H9 (cell line): ENCODE results near the gene ARHGAP26. TPM values are rescaled to one million over a fixed set of nuclear protein-coding genes. Genes with fewer than 3 reads are reported as not detected.

Experiments
- DNase-seq: peaks from one replicate; pipeline ENCODE4 v3.0.0-alpha.2; 2017
- H2AFZ ChIP-seq: one replicate; pipeline ENCODE4 v1.6.1; 2013; ENCODE audit warnings: mild to moderate bottlenecking, low read length, control low read depth, moderate library complexity
- H2AK5ac ChIP-seq: 2 replicates; pipeline ENCODE4 v1.6.1; 2013; ENCODE audit warnings: low read length, control low read depth, mixed read lengths; ENCODE audit not compliant: insufficient read length
- H2BK120ac ChIP-seq: one replicate; pipeline ENCODE4 v1.6.1; 2013; ENCODE audit warnings: low read depth, mild to moderate bottlenecking, low read length, control low read depth, inconsistent platforms; ENCODE audit not compliant: poor library complexity, severe bottlenecking
- H2BK12ac ChIP-seq: 2 replicates; pipeline ENCODE4 v1.6.1; 2013; ENCODE audit warnings: low read length, control low read depth, mixed read lengths, low read depth; ENCODE audit not compliant: insufficient read length
- H2BK15ac ChIP-seq: 2 replicates; pipeline ENCODE4 v1.6.1; 2013; ENCODE audit warnings: low read depth, low read length, control low read depth
- H2BK20ac ChIP-seq: one replicate; pipeline ENCODE4 v1.6.1; 2013; ENCODE audit warnings: low read depth, mild to moderate bottlenecking, low read length, control low read depth, inconsistent platforms; ENCODE audit not compliant: poor library complexity, severe bottlenecking
- H2BK5ac ChIP-seq: 2 replicates; pipeline ENCODE4 v1.6.1; 2013; ENCODE audit warnings: low read length, control low read depth, mixed read lengths; ENCODE audit not compliant: insufficient read length
- H3K14ac ChIP-seq: 2 replicates; pipeline ENCODE4 v1.6.1; 2013; ENCODE audit warnings: low read length, control low read depth; ENCODE audit not compliant: insufficient read depth
- H3K18ac ChIP-seq: 2 replicates; pipeline ENCODE4 v1.6.1; 2013; ENCODE audit warnings: low read depth, mild to moderate bottlenecking, mixed read lengths, low read length, control low read depth; ENCODE audit not compliant: insufficient read length
- H3K23ac ChIP-seq: 2 replicates; pipeline ENCODE4 v1.6.1; 2013; ENCODE audit warnings: low read length, control low read depth, mixed read lengths, low read depth; ENCODE audit not compliant: insufficient read length
- H3K23me2 ChIP-seq: 2 replicates; pipeline ENCODE4 v1.6.1; 2013; ENCODE audit warnings: low read depth, mild to moderate bottlenecking, mixed read lengths, low read length, control low read depth; ENCODE audit not compliant: insufficient read length, poor library complexity, severe bottlenecking
- H3K27ac ChIP-seq: 2 replicates; pipeline ENCODE4 v1.5.1; 2013; ENCODE audit warnings: low read length, control low read depth, mixed read lengths, low read depth; ENCODE audit not compliant: insufficient read length
- H3K27me3 ChIP-seq: 2 replicates; pipeline ENCODE4 v1.6.1; 2013; ENCODE audit warnings: low read length, control low read depth, inconsistent platforms; ENCODE audit not compliant: insufficient read depth
- H3K4ac ChIP-seq: 2 replicates; pipeline ENCODE4 v1.6.1; 2013; ENCODE audit warnings: low read depth, mild to moderate bottlenecking, control low read depth, inconsistent platforms, low read length, moderate library complexity
- H3K4me1 ChIP-seq: 2 replicates; pipeline ENCODE4 v1.6.1; 2013; ENCODE audit warnings: low read length, control low read depth, inconsistent platforms; ENCODE audit not compliant: insufficient read depth
- H3K4me2 ChIP-seq: 2 replicates; pipeline ENCODE4 v1.6.1; 2013; ENCODE audit warnings: low read length, control low read depth, mixed read lengths; ENCODE audit not compliant: insufficient read length, insufficient read depth
- H3K56ac ChIP-seq: 2 replicates; pipeline ENCODE4 v1.6.1; 2013; ENCODE audit warnings: low read depth, mild to moderate bottlenecking, mixed read lengths, low read length, control low read depth; ENCODE audit not compliant: insufficient read length
- H3K79me1 ChIP-seq: 2 replicates; pipeline ENCODE4 v1.6.1; 2013; ENCODE audit warnings: low read depth, mild to moderate bottlenecking, moderate library complexity, low read length, control low read depth, inconsistent platforms; ENCODE audit not compliant: insufficient read depth, poor library complexity, severe bottlenecking
- H3K79me2 ChIP-seq: 2 replicates; pipeline ENCODE4 v1.6.1; 2013; ENCODE audit warnings: low read length, control low read depth, inconsistent platforms; ENCODE audit not compliant: insufficient read depth
- H3K9ac ChIP-seq: 2 replicates; pipeline ENCODE4 v1.6.1; 2013; ENCODE audit warnings: low read length, control low read depth, mixed read lengths; ENCODE audit not compliant: insufficient read length; ENCODE audit errors: extremely low read depth
- H3K9me3 ChIP-seq: one replicate; pipeline ENCODE4 v1.6.1; 2013; ENCODE audit warnings: low read depth, low read length, inconsistent platforms; ENCODE audit not compliant: control insufficient read depth
- H3T11ph ChIP-seq: one replicate; pipeline ENCODE4 v1.6.1; 2013; ENCODE audit warnings: mild to moderate bottlenecking, low read length, control low read depth, inconsistent platforms
- H4K20me1 ChIP-seq: one replicate; pipeline ENCODE4 v1.6.1; 2013; ENCODE audit not compliant: control insufficient read depth, insufficient read length, insufficient read depth
- H4K5ac ChIP-seq: 2 replicates; pipeline ENCODE4 v1.6.1; 2013; ENCODE audit warnings: low read depth, mild to moderate bottlenecking, mixed read lengths, low read length, control low read depth; ENCODE audit not compliant: insufficient read length
- H4K8ac ChIP-seq: replicated peaks from 2 replicates; pipeline ENCODE4 v1.6.1; 2013; ENCODE audit warnings: low read length, control low read depth, mixed read lengths, low read depth; ENCODE audit not compliant: insufficient read length
- H4K91ac ChIP-seq: 2 replicates; pipeline ENCODE4 v1.6.1; 2013; ENCODE audit warnings: low read depth, mild to moderate bottlenecking, moderate library complexity, mixed read lengths, low read length, control low read depth; ENCODE audit not compliant: insufficient read length
- H3K27ac Mint-ChIP-seq, 3 experiments: 2 replicates in 2 of 3; 3 replicates in 1 of 3; pipeline ENCODE4 v1.8.0; 2020 to 2021; ENCODE audit warnings: mixed read lengths in 3 of 3, mild to moderate bottlenecking in 1 of 3, moderate library complexity in 1 of 3
- H3K27me3 Mint-ChIP-seq: 2 replicates; pipeline ENCODE4 v1.8.0; 2021; ENCODE audit warnings: low read depth, mild to moderate bottlenecking, moderate library complexity, mixed read lengths
- H3K36me3 Mint-ChIP-seq, 3 experiments: 2 replicates in 2 of 3; 3 replicates in 1 of 3; pipeline ENCODE4 v1.8.0; 2020 to 2021; ENCODE audit warnings: low read depth in 3 of 3, mixed read lengths in 3 of 3; ENCODE audit not compliant: insufficient read depth in 1 of 3
- H3K4me1 Mint-ChIP-seq, 2 experiments: 2 replicates each; pipeline ENCODE4 v1.8.0; 2020; ENCODE audit warnings: mixed read lengths in 2 of 2
- H3K4me3 Mint-ChIP-seq, 2 experiments: 2 replicates in 1 of 2; 3 replicates in 1 of 2; pipeline ENCODE4 v1.8.0; 2020 to 2021; ENCODE audit warnings: mild to moderate bottlenecking in 2 of 2, mixed read lengths in 2 of 2, moderate library complexity in 1 of 2
- H3K9me3 Mint-ChIP-seq, 2 experiments: 2 replicates in 1 of 2; 3 replicates in 1 of 2; pipeline ENCODE4 v1.8.0; 2020; ENCODE audit warnings: mild to moderate bottlenecking in 2 of 2, mixed read lengths in 2 of 2, moderate library complexity in 1 of 2
- WGBS: extraction: QIAGEN DNeasy Blood & Tissue Kit; methylation state at CpG from one replicate; pipeline ENCODE4 v1.1.7; 2013; ENCODE audit warnings: missing lambda C conversion rate, low lambda C conversion rate, mixed read lengths; ENCODE audit not compliant: insufficient read length; ENCODE audit errors: extremely low coverage; 5-methylcytosine and 5-hydroxymethylcytosine counted together
- total RNA-seq: library from RNA; stranded (reverse); gene quantifications from 2 replicates; pipeline ENCODE4 v1.2.1, GENCODE V29; 2021
- TF ChIP-seq, protein P1 (sequence below): fragments of 200-600 bp; sonication (generic); conservative IDR thresholded peaks from 3 replicates; pipeline ENCODE4 v1.8.0; 2021; ENCODE audit warnings: antibody characterized with exemption, mild to moderate bottlenecking

ARHGAP26 gene
- total RNA-seq, 1 experiment from 2014 or later: 13.8 TPM

DNA sequence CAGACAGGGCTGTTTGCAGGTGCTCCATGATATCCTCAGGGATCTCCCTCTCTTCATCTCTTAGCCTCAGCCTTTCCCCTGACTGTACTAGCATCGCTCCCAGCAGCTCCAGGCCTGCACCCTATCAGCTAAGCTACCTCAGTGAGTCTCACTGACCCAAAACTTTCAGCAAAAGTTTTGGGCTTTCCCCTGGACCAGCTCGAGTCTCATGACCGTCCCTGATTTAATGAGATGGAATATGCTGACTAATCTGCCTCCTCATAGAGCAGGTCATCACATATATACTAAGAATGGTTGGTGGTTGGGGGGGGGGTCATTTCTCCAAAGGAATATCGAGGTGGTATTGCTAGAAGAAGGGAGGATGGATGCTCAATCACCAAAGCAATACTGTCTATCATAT is 481.8 kb downstream of the ARHGAP26 start:
- Histone ChIP-seq H3K79me1 (no peaks in the 10 kb centered on the region), H2BK5ac (no peak overlapping the region), H3K56ac (no peak overlapping the region), H2AFZ (no peak overlapping the region), H3K18ac (no peak overlapping the region), H2BK12ac (no peak overlapping the region), H3K9ac (no peak overlapping the region), H4K91ac (no peak overlapping the region), H3T11ph (no peak overlapping the region), H3K14ac (no peak overlapping the region), H3K27ac (no peak overlapping the region), H4K20me1 (no peaks in the 10 kb centered on the region), H3K23me2 (no peaks in the 10 kb centered on the region), H4K5ac (no peak overlapping the region), H3K4me1 (no peaks in the 10 kb centered on the region), H2BK120ac (no peak overlapping the region), H3K27me3 (no peaks in the 10 kb centered on the region), H2AK5ac (no peak overlapping the region), H3K4ac (no peak overlapping the region), H2BK15ac (no peak overlapping the region), H2BK20ac (no peak overlapping the region), H3K4me2 (no peak overlapping the region), H3K23ac (no peak overlapping the region), H3K9me3 (no peaks in the 10 kb centered on the region), H4K8ac (no peak overlapping the region), H3K79me2 (no peaks in the 10 kb centered on the region)
- Mint-ChIP-seq H3K27ac (no peak overlapping the region), H3K9me3 (peaks cover 0 to 5% of the 10 kb centered on the region in 2 experiments; a peak in 3 of 5 replicates), H3K4me1 (0 out of 4 replicates have a peak, but pooled peaks cover 0 to 4% of the 10 kb centered on the region in 2 experiments), H3K27me3 (no peaks in the 10 kb centered on the region), H3K4me3 (no peak overlapping the region), H3K36me3 (peaks cover 0 to 4% (median 0%) of the 10 kb centered on the region in 3 experiments; a peak in 1 of 7 replicates)
- no CpG with 5 or more reads among the region's 4 CpGs for WGBS
- DNase-seq: no peak
- TF ChIP-seq, protein P1, sequence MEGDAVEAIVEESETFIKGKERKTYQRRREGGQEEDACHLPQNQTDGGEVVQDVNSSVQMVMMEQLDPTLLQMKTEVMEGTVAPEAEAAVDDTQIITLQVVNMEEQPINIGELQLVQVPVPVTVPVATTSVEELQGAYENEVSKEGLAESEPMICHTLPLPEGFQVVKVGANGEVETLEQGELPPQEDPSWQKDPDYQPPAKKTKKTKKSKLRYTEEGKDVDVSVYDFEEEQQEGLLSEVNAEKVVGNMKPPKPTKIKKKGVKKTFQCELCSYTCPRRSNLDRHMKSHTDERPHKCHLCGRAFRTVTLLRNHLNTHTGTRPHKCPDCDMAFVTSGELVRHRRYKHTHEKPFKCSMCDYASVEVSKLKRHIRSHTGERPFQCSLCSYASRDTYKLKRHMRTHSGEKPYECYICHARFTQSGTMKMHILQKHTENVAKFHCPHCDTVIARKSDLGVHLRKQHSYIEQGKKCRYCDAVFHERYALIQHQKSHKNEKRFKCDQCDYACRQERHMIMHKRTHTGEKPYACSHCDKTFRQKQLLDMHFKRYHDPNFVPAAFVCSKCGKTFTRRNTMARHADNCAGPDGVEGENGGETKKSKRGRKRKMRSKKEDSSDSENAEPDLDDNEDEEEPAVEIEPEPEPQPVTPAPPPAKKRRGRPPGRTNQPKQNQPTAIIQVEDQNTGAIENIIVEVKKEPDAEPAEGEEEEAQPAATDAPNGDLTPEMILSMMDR: no peak
